Motor neuron (in vitro differentiated cells): ENCODE measurements around the gene ATXN1. TPM values are rescaled to one million over a fixed set of nuclear protein-coding genes. Genes with fewer than 3 reads are reported as not detected.
A peak's percentile ranks its signal among the peaks of the same experiment; 100 is the strongest.

Experiments used
- ATAC-seq, 8 experiments: fragments of 200-7000 bp; cut with Tn5 transposase; replicated peaks in 6 of 8; 2 replicates each; pipeline ENCODE4 v1.8.0; 2021; ENCODE audit warnings: mild to moderate bottlenecking in 8 of 8, moderate library complexity in 8 of 8
- H3K27ac ChIP-seq, 2 donors: fragments of 250-450 bp; sonication (Bioruptor Pico); 2 replicates each; pipeline ENCODE4 v1.9.0; 2021; ENCODE audit warnings: antibody characterized with exemption in 2 of 2, mild to moderate bottlenecking in 2 of 2, moderate library complexity in 1 of 2
- H3K4me1 ChIP-seq, 2 donors: fragments of 250-450 bp; sonication (Bioruptor Pico); replicated peaks in 1 of 2; 2 replicates each; pipeline ENCODE4 v1.6.1; 2021; ENCODE audit warnings: antibody characterized with exemption in 2 of 2, mild to moderate bottlenecking in 2 of 2, moderate library complexity in 1 of 2
- H3K4me3 ChIP-seq, 5 donors: fragments of 250-450 bp; sonication (Bioruptor Pico); 2 replicates each; pipeline ENCODE4 v1.9.0; 2021; ENCODE audit warnings: antibody characterized with exemption in 5 of 5, mild to moderate bottlenecking in 5 of 5, moderate library complexity in 4 of 5
- WGBS, 10 experiments: fragments of 450-650 bp; shearing (Covaris generic); methylation state at CpG; one replicate each; pipeline ENCODE4 v1.0.0; 2022; 5-methylcytosine and 5-hydroxymethylcytosine counted together
- in situ Hi-C, 9 experiments: fragments of 400-800 bp; cut with MboI; loops; one replicate each; pipeline ENCODE4 v1.15.0; 2021; ENCODE audit warnings: low sequenced_read_pairs in 9 of 9, low pct_unique_long_range_greater_than_20kb in 2 of 9; ENCODE audit not compliant: unreplicated experiment in 9 of 9
- total RNA-seq, 8 experiments: library from RNA; unstranded; fragments of 300-600 nt; gene quantifications; 2 replicates each; pipeline versions ENCODE4 v1.2.3 to v1.2.4, GENCODE V29; 2022

The ATXN1 gene
- total RNA-seq, 8 experiments from 2014 or later = 8.9 to 64.9 (median 18.3) TPM

DNA sequence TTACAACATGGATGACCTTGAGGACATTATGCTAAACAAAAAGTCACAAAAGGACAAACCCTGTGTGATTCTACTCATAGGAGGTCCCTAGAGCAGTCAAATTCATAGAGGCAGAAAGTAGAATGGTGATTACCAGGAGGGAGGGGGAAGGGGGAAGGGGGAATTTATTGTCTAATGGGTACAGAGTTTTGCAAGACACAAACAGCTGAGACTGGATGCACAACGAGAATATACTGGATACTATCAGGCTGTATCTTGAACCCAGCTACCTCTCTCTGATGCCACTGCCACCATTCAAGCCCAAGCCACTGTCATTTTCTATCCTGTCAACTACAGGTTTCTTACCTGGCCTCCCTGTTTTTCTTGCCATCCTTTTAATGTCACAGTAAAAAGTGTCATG lies 252.3 kb downstream of the ATXN1 start:
- Histone ChIP-seq H3K4me1 (peaks cover 4 to 8% of the 10 kb centered on the region in 2 donors), H3K4me3 (no peak overlapping the region), H3K27ac (no peak overlapping the region)
- in situ Hi-C loops = loop anchor here in 2 of 9 experiments (25.0 kb wide), 1 partner anchor 253 kb away; the partner anchor contains the start of gene ATXN1 (in 2 of the 2)
- 67 to 90% (median 71%) methylated on average over 1 of the region's 1 CpG; no CpG with 5 or more reads in 7 of the 10 experiments for WGBS, 10 experiments
- ATAC-seq = no peak

- WGBS, 10 experiments = 33 to 100% (median 84%) methylated on average over 3 to 9 of the region's 9 CpGs
- Histone ChIP-seq H3K4me1 (peaks cover 0 to 5% of the 10 kb centered on the region in 2 donors), H3K27ac (no peak overlapping the region), H3K4me3 (no peak overlapping the region)
- peak in 5 of 8 experiments; percentile 23 to 72 (median 48) for ATAC-seq
- in situ Hi-C loops = loop anchor here in 2 of 9 experiments (25.0 kb wide), 1 partner anchor 256 kb away; the partner anchor contains the start of gene ATXN1 (in 2 of the 2)
Measured at GRCh38 chr6:16505711-16506357, 255.4 kb downstream of the ATXN1 start.

GRCh38 chr6:16504609-16505008 lies 256.7 kb downstream of the ATXN1 start:
- H3K27ac ChIP-seq = no peak overlapping the region
- WGBS, 10 experiments = 88 to 100% (median 91%) methylated on average over 2 to 5 of the region's 5 CpGs; no CpG with 5 or more reads in 3 of the 10 experiments
- in situ Hi-C loops = loop anchor here in 2 of 9 experiments (25.0 kb wide), 1 partner anchor 258 kb away; the partner anchor contains the start of gene ATXN1 (in 2 of the 2)
- H3K4me3 ChIP-seq = no peak overlapping the region
- ATAC-seq = peak in 1 of 8 experiments; percentile 21
- peaks cover 0 to 5% of the 10 kb centered on the region in 2 donors for H3K4me1 ChIP-seq

- no peak for ATAC-seq
- Histone ChIP-seq H3K27ac (no peak overlapping the region), H3K4me3 (no peak overlapping the region), H3K4me1 (peaks cover 0 to 5% of the 10 kb centered on the region in 2 donors)
- 83 to 100% (median 94%) methylated on average over 1 to 2 of the region's 2 CpGs; no CpG with 5 or more reads in 3 of the 10 experiments for WGBS, 10 experiments
- in situ Hi-C loops = loop anchor here in 2 of 9 experiments (25.0 kb wide), 1 partner anchor 258 kb away; the partner anchor contains the start of gene ATXN1 (in 2 of the 2)
Measured at GRCh38 chr6:16503970-16504415, 257.3 kb downstream of the ATXN1 start.

GRCh38 chr6:16503241-16503775 lies 258.0 kb downstream of the ATXN1 start:
- peaks cover 0 to 5% of the 10 kb centered on the region in 2 donors for H3K4me1 ChIP-seq
- H3K4me3 ChIP-seq = no peak overlapping the region
- no peak for ATAC-seq
- in situ Hi-C loops = loop anchor here in 2 of 9 experiments (25.0 kb wide), 1 partner anchor 259 kb away; the partner anchor contains the start of gene ATXN1 (in 2 of the 2)
- no peak overlapping the region for H3K27ac ChIP-seq
- 17 to 100% (median 79%) methylated on average over 1 to 2 of the region's 2 CpGs; no CpG with 5 or more reads in 4 of the 10 experiments for WGBS, 10 experiments

DNA sequence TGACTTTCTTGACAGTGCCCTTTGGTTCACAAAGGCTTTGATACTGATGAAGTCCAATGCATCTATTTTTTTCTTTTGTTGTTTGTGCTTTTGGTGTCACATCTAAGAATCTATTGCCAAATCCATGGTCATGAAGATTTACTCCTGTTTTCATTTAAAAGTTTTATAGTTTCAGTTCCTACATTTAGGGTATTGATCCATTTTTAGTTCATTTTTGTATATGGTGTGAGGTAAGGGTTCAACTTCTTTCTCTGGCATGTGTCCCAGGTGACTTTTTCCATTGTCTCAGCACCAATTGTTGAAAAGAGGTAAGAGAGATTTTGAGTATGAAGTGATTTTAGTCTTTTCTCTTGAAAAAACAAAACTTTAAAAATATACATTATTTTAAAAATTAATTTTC lies 262.3 kb downstream of the ATXN1 start:
- no peak overlapping the region for H3K27ac ChIP-seq
- ATAC-seq = no peak
- H3K4me3 ChIP-seq = no peak overlapping the region
- in situ Hi-C loops = no loop called here
- peaks cover 6 to 24% of the 10 kb centered on the region in 2 donors for H3K4me1 ChIP-seq

- WGBS, 10 experiments = 60 to 100% (median 100%) methylated on average over 1 of the region's 1 CpG; no CpG with 5 or more reads in 3 of the 10 experiments
- in situ Hi-C loops = no loop called here
- peak in 1 of 8 experiments; percentile 16 for ATAC-seq
- Histone ChIP-seq H3K4me1 (peaks cover 6 to 24% of the 10 kb centered on the region in 2 donors), H3K27ac (no peak overlapping the region), H3K4me3 (no peak overlapping the region)
Measured at GRCh38 chr6:16498237-16498636, 263.0 kb downstream of the ATXN1 start.

- in situ Hi-C loops = no loop called here
- no peak overlapping the region for H3K27ac ChIP-seq
- H3K4me3 ChIP-seq = no peak overlapping the region
- peaks cover 6 to 24% of the 10 kb centered on the region in 2 donors for H3K4me1 ChIP-seq
- peak in 7 of 8 experiments; percentile 30 to 87 (median 41) for ATAC-seq
- WGBS, 10 experiments = 4 to 67% (median 31%) methylated on average over 2 to 11 of the region's 11 CpGs
Measured at GRCh38 chr6:16496991-16497801, 264.1 kb downstream of the ATXN1 start.

DNA sequence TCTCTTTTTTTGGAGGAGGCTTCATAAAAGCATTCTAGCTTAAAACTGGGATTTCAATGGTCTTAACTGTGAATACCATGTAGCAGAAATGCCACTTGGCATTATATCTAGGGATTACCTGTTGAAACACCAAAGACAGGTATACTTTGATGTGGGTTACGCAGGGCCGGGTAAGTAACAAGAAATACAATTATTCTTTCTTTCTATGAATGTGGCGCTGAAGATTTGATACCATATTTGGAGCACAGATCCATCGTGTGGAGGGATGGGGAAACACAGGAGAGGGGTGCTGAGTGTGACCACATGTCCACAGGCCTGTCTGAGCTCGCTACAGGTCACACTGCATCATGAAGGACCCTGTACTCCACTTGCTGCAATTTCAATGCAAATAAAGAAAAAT lies 265.1 kb downstream of the ATXN1 start:
- Histone ChIP-seq H3K27ac (no peak overlapping the region), H3K4me1 (peaks cover 6 to 24% of the 10 kb centered on the region in 2 donors), H3K4me3 (no peak overlapping the region)
- ATAC-seq = no peak
- 70 to 100% (median 88%) methylated on average over 1 to 5 of the region's 5 CpGs; no CpG with 5 or more reads in 2 of the 10 experiments for WGBS, 10 experiments
- in situ Hi-C loops = no loop called here

GRCh38 chr6:16494793-16495192 lies 266.5 kb downstream of the ATXN1 start:
- H3K4me1 ChIP-seq = peaks cover 6 to 24% of the 10 kb centered on the region in 2 donors
- no peak overlapping the region for H3K27ac ChIP-seq
- in situ Hi-C loops = no loop called here
- H3K4me3 ChIP-seq = no peak overlapping the region
- 50 to 89% (median 85%) methylated on average over 1 to 3 of the region's 3 CpGs; no CpG with 5 or more reads in 3 of the 10 experiments for WGBS, 10 experiments
- ATAC-seq = peak in 5 of 8 experiments; percentile 56 to 93 (median 59)

DNA sequence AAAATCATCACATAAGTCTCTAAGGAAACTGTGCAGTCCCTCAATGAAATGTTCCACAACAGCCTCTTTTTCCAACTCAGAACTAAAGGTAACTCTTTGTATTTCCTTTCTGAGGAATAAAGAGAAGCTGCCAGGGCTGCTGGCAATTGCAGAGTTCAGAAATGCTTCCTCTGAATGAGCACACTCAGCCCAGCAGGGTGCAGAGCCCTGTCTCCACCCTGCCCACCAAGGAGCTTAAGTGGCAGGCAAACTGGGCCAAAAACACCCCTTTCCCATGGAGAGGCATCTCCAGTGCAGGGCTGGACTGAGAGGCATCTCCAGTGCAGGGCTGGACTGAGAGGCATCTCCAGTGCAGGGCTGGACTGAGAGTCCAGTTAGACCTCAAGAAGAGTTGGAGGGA lies 267.5 kb downstream of the ATXN1 start:
- in situ Hi-C loops = no loop called here
- H3K4me3 ChIP-seq = no peak overlapping the region

DNA sequence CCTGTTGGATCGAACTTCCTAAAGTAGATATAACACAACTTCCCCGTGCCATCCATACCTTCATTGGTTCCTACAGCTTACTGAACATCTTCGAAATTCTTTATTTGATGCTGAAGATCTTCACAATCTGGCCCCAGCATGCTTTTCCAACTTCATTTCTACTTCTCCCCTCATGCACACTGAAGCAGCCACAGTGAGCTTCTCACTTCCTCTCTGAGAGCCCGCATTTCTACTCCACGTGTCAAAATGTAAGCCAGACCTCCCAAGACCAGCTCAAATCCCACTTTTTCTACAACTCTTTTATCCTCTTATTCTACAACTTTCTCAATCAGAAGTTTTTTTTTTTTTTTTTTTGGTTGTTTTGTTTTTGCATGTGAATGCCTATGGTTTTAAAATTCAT lies 268.1 kb downstream of the ATXN1 start:
- no peak overlapping the region for H3K27ac ChIP-seq
- no peak overlapping the region for H3K4me3 ChIP-seq
- in situ Hi-C loops = no loop called here
- H3K4me1 ChIP-seq = peaks cover 6 to 24% of the 10 kb centered on the region in 2 donors
- 76 to 100% (median 89%) methylated on average over 2 to 5 of the region's 5 CpGs for WGBS, 10 experiments
- ATAC-seq = no peak

More for the DNA sequence above, 267.5 kb downstream of the ATXN1 start:
- no peak overlapping the region for H3K27ac ChIP-seq
- H3K4me1 ChIP-seq = peaks cover 6 to 24% of the 10 kb centered on the region in 2 donors
- ATAC-seq = no peak
